Measurements from ENCODE around the gene PLRG1. TPM values are rescaled to one million over a fixed set of nuclear protein-coding genes. Genes with fewer than 3 reads are reported as not detected.

PLRG1 gene
- total RNA-seq, 4 donors from 2014 or later = 22.5 to 48.2 (median 42.9) TPM

DNA sequence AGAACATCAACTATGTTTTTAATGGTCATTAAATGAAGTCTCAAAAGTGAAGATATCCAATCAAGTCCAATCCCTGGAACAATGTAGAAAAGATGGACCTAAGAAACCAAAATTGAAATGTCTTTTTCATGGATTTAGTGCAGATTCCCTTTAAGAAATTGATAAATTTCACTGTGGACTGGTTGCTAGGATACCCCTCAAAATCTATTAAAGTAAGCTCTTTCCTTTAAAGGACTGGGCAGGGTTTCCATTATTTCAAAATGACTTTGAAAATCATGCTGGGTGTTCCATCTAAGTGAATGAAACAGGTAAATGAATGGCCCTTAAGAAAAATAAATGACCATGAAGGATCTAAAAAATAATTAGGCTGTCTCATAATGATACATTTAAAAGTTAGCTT is 28.6 kb downstream of the PLRG1 start:
- Histone ChIP-seq H3K9me3 (no peaks in the 10 kb centered on the region), H3K27ac (no peak overlapping the region), H3K4me1 (peaks cover 0 to 8% (median 0%) of the 10 kb centered on the region in 4 donors), H3K4me3 (no peak overlapping the region), H3K27me3 (peaks cover 4% of the 10 kb centered on the region), H3K36me3 (no peaks in the 10 kb centered on the region)
- in situ Hi-C loops (cut with MboI; ENCODE audit: low pct_ligation_motif_present in 1 of 4, low pct_unique_long_range_greater_than_20kb in 1 of 4, low sequenced_read_pairs in 3 of 4) = loop anchor here in 1 of 4 donors (25.0 kb wide), 1 partner anchor 734 kb away; the partner anchor contains the start of gene SFRP2
- TF ChIP-seq POLR2AphosphoS5 (IDR thresholded peaks at IDR 0.05) = no peak
- TF ChIP-seq CTCF (IDR thresholded peaks at IDR 0.05) = no peak
- no peak for TF ChIP-seq EP300 (IDR thresholded peaks at IDR 0.05; ENCODE audit: low read depth)
- no peak for TF ChIP-seq POLR2A (IDR thresholded peaks at IDR 0.05)
- no peak for DNase-seq
- intact Hi-C loops (cut with DNase I; ENCODE audit: low total_unique reads) = no loop called here

GRCh38 chr4:154519214-154519613 is 31.0 kb downstream of the PLRG1 start:
- TF ChIP-seq POLR2AphosphoS5 (IDR thresholded peaks at IDR 0.05) = no peak
- TF ChIP-seq EP300 (IDR thresholded peaks at IDR 0.05; ENCODE audit: low read depth) = no peak
- TF ChIP-seq POLR2A (IDR thresholded peaks at IDR 0.05) = no peak
- no peak for TF ChIP-seq CTCF (IDR thresholded peaks at IDR 0.05)
- H3K4me3 ChIP-seq = no peak overlapping the region
- H3K4me1 ChIP-seq = no peaks in the 10 kb centered on the region
- no peaks in the 10 kb centered on the region for H3K36me3 ChIP-seq
- intact Hi-C loops (cut with DNase I; ENCODE audit: low total_unique reads) = no loop called here
- no peaks in the 10 kb centered on the region for H3K9me3 ChIP-seq
- DNase-seq = no peak
- in situ Hi-C loops (cut with MboI; ENCODE audit: low pct_ligation_motif_present in 1 of 4, low pct_unique_long_range_greater_than_20kb in 1 of 4, low sequenced_read_pairs in 3 of 4) = loop anchor here in 1 of 4 donors (25.0 kb wide), 1 partner anchor 732 kb away; the partner anchor contains the start of gene SFRP2
- whole genome bisulfite sequencing, 2 donors (ENCODE audit: low coverage in 1 of 2) = 78 to 81% methylated on average over 4 of the region's 4 CpGs
- H3K27me3 ChIP-seq = peaks cover 8% of the 10 kb centered on the region
- no peak overlapping the region for H3K27ac ChIP-seq

DNA sequence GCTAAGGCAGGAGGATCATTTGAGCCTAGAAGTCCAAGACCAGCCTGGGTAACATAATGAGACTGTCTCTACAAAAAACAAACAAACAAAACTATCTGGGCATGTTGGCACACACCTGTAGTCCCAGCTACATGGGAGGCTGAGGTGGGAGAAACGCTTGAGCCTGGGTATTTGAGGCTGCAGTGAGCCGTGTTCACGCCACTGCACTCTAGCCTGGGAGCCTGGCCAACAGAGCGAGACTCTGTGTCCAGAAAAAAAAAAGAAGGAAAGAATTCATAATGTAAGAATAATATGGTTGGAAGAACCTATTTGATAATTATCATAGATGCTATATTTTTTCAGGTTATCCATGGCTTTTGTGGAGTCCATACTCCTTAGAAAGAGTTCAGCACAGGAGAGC is 32.6 kb downstream of the PLRG1 start:
- H3K27me3 ChIP-seq = peaks cover 8% of the 10 kb centered on the region
- H3K4me1 ChIP-seq = no peaks in the 10 kb centered on the region
- WGBS, 2 donors (ENCODE audit: low coverage in 1 of 2) = 68 to 73% methylated on average over 3 to 4 of the region's 4 CpGs
- no peak for DNase-seq
- no peak overlapping the region for H3K27ac ChIP-seq
- H3K9me3 ChIP-seq = no peaks in the 10 kb centered on the region
- no peak overlapping the region for H3K4me3 ChIP-seq
- in situ Hi-C loops (cut with MboI; ENCODE audit: low pct_ligation_motif_present in 1 of 4, low pct_unique_long_range_greater_than_20kb in 1 of 4, low sequenced_read_pairs in 3 of 4) = loop anchor here in 1 of 4 donors (25.0 kb wide), 1 partner anchor 730 kb away; the partner anchor contains the start of gene SFRP2
- no peaks in the 10 kb centered on the region for H3K36me3 ChIP-seq
- no peak for TF ChIP-seq EP300 (IDR thresholded peaks at IDR 0.05; ENCODE audit: low read depth)
- TF ChIP-seq CTCF (IDR thresholded peaks at IDR 0.05) = no peak
- no peak for TF ChIP-seq POLR2A (IDR thresholded peaks at IDR 0.05)
- no peak for TF ChIP-seq POLR2AphosphoS5 (IDR thresholded peaks at IDR 0.05)
- intact Hi-C loops (cut with DNase I; ENCODE audit: low total_unique reads) = no loop called here

DNA sequence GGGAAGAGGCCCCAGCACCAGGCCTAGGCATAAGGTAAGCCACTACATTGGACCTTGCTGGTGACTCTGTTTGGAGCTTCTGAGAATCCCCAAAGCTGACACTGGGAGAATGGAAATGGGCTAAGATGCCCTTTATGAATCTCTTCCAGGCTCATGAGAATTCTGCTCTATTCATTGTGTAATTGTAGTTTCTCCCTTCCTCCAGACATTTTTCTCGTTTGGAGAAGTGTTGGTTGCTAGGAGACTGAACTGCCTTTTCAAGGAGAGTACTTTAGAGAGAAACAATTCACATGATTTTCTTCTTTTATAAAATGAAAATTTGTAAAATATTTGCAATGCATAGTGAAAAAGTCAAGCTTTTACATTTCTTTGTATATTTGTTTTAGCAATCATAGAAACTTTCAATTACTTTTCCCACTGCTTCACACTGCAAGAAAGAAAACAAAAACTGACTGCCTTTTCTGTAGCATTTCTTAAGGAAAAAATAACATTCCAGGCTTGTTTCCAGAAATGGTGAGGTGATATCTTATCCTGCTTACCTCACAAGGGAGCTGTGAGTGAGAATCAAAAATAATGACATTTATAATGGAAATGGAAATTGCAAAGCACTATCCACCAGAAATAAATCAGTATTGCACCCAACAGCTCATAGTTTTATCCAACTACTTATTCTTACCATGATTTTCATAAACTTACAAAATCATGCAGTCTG is 33.7 kb downstream of the PLRG1 start:
- no peaks in the 10 kb centered on the region for H3K36me3 ChIP-seq
- no peaks in the 10 kb centered on the region for H3K4me1 ChIP-seq
- no peak for DNase-seq
- no peaks in the 10 kb centered on the region for H3K9me3 ChIP-seq
- no peak overlapping the region for H3K4me3 ChIP-seq
- no peak for TF ChIP-seq EP300 (IDR thresholded peaks at IDR 0.05; ENCODE audit: low read depth)
- TF ChIP-seq POLR2A (IDR thresholded peaks at IDR 0.05) = no peak
- no peak for TF ChIP-seq POLR2AphosphoS5 (IDR thresholded peaks at IDR 0.05)
- TF ChIP-seq CTCF (IDR thresholded peaks at IDR 0.05) = no peak
- peaks cover 8% of the 10 kb centered on the region for H3K27me3 ChIP-seq
- 13 to 19% methylated on average over 1 of the region's 1 CpG for WGBS, 2 donors (ENCODE audit: low coverage in 1 of 2)
- in situ Hi-C loops (cut with MboI; ENCODE audit: low pct_ligation_motif_present in 1 of 4, low pct_unique_long_range_greater_than_20kb in 1 of 4, low sequenced_read_pairs in 3 of 4) = loop anchor here in 1 of 4 donors (25.0 kb wide), 1 partner anchor 729 kb away; the partner anchor contains the start of gene SFRP2
- H3K27ac ChIP-seq = no peak overlapping the region
- intact Hi-C loops (cut with DNase I; ENCODE audit: low total_unique reads) = no loop called here

Measured in transverse colon (tissue), 4 donors.